ENCODE measurements around the gene EEFSEC.
A peak's percentile ranks its signal among the peaks of the same experiment; 100 is the strongest.

Gene EEFSEC

GRCh38 chr3:128339491-128340012, 186.3 kb downstream of the EEFSEC start:
- no peak for DNase-seq

- no peak for DNase-seq
Observed at GRCh38 chr3:128340198-128340903, 187.1 kb downstream of the EEFSEC start.

GRCh38 chr3:128340904-128341555, 187.7 kb downstream of the EEFSEC start:
- DNase-seq, result no peak

GRCh38 chr3:128341659-128342395, 188.5 kb downstream of the EEFSEC start:
- no peak for DNase-seq

- DNase-seq, result no peak
Observed at GRCh38 chr3:128342701-128343180, 189.5 kb downstream of the EEFSEC start.

- DNase-seq, result peak; percentile 20
Observed at GRCh38 chr3:128343287-128344051, 190.2 kb downstream of the EEFSEC start.

- DNase-seq, result no peak
Observed at GRCh38 chr3:128344052-128344735, 190.9 kb downstream of the EEFSEC start.

GRCh38 chr3:128345196-128345595, 191.9 kb downstream of the EEFSEC start:
- no peak for DNase-seq

GRCh38 chr3:128346562-128346961, 193.3 kb downstream of the EEFSEC start:
- DNase-seq, result no peak

GRCh38 chr3:128347282-128347681, 194.0 kb downstream of the EEFSEC start:
- no peak for DNase-seq

- no peak for DNase-seq
Observed at GRCh38 chr3:128348075-128348474, 194.8 kb downstream of the EEFSEC start.

GRCh38 chr3:128348805-128349531, 195.7 kb downstream of the EEFSEC start:
- no peak for DNase-seq

- no peak for DNase-seq
Observed at GRCh38 chr3:128349963-128350599, 196.8 kb downstream of the EEFSEC start.

GRCh38 chr3:128351546-128351945, 198.3 kb downstream of the EEFSEC start:
- no peak for DNase-seq

GRCh38 chr3:128352326-128352725, 199.0 kb downstream of the EEFSEC start:
- no peak for DNase-seq

- no peak for DNase-seq
Observed at GRCh38 chr3:128353361-128353965, 200.2 kb downstream of the EEFSEC start.

- DNase-seq, result no peak
Observed at GRCh38 chr3:128353991-128354687, 200.9 kb downstream of the EEFSEC start.

- no peak for DNase-seq
Observed at GRCh38 chr3:128354788-128355542, 201.7 kb downstream of the EEFSEC start.

GRCh38 chr3:128355543-128355919, 202.2 kb downstream of the EEFSEC start:
- no peak for DNase-seq

Measured in NCI-H1436 treated with DMSO at 0.1 percent for 48 hours (cell line).